Fibroblast of skin of right quadriceps (primary cell): ENCODE measurements around the gene TAC4.

Experiments used
- DNase-seq: peaks from one replicate; pipeline ENCODE4 v3.0.0-alpha.2; 2013

The TAC4 gene

DNA sequence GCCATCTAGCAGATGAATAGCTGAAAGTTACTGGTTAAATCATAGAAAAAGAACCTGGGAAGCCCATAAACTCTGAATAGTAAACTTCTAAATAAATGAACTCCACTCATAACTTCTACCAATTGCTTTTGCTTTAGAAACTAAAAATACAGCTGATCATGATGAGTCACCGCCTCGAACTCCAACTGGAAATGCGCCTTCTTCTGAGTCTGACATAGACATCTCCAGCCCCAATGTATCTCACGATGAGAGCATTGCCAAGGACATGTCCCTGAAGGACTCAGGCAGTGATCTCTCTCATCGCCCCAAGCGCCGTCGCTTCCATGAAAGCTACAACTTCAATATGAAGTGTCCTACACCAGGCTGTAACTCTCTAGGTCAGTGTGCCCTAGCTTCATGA, 49.7 kb downstream of the TAC4 start:
- no peak for DNase-seq

DNA sequence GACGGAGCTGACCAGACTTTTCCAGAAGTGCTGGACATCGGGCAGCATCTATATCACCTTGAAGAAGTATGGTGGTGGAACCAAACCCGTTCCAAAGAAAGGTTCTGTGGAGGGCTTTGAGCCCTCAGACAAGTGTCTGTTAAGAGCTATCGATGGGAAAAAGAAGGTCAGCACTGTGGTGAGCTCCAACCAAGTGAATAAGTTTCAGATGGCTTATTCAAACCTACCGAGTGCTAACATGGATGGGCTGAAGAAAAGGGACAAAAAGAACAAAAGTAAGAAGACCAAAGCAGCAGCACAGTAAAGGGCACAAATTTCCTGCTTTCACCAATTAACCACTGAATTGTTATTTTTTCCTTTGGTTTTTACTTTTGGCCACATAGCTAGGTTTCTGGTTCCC, 52.5 kb downstream of the TAC4 start:
- DNase-seq: no peak

DNA sequence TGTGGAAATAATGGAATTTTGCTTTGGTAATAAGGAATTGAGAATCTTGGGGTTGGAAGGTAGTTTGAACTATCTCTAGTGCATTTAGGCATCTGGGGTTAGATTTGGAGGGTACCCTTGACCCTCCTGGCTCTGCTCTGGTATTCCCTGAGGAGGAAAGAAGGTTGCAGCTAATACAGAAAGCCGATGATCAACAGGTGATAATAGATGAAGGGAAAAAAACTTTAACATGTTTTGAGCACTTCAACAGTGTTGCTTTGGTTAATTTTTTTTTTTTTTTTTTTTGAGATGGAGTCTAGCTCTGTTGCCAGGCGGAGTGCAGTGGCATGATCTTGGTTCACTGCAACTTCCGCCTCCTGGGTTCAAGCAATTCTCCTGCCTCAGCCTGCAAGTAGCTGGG, 54.6 kb downstream of the TAC4 start:
- DNase-seq: no peak

DNA sequence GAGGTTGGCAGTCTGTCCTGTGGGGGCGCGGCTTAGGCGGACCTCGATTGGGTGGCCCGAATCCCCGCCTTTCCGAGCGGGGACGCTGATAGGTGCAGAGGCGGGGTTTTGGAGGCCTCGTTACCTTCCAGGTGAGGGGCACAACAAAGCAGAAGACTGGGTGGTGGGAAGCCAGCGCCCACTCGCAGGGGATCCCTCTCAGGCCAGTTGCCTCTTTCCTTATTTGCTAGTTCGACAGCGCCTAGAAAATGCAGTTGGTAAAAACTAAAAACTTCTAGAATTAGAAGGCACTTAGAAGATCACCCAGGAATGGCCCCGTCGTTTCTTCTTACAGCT, 58.7 kb downstream of the TAC4 start:
- no peak for DNase-seq

DNA sequence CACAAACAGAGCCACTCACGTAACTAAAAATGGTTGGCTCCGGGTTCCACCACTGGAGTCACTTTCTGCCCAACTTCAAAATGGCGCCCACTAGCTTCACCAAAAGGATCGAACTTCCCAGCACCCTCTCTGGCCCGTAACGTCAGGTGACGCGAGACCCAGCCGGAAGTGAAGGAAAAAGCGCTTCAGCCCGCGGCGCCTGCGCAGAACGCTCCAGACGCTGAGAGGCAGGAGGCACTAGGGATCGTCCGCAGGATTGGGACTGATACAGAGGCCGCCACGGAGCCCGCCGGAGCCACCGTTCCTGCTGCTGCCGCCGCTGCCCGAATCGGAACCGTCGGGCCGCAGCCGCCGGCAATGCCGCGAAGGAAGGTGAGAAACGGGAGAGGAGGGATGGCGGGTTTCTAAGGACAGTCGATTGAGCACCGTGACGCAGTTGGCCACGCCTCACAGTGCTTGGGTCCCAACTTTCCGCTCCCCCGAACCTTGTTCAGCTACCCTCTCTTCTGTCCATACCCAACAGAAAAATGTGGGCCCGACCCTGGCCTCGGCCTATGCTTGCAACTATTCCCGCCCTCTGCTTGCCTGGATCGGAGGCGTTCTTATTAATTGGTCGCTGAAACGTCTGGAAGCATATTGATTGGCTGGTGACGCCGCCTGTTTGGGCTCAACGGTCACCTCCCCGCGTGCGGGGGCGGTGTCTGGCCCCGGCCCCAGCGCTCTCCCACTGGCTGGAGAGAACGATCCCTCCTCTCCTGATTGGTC, 59.2 kb downstream of the TAC4 start, which contains the start of gene KAT7:
KAT7 (plus strand) TSS at position 204 of the 765 bp plus-strand sequence; CDS start at position 358, 154 bp downstream.
- peak; percentile 99 for DNase-seq
